LoVo (cell line): Measurements from ENCODE around the gene INSYN2B.

ENCODE experiments used
- DNase-seq: peaks from one replicate; pipeline ENCODE4 v3.0.0-alpha.2; 2016; ENCODE audit warnings: low spot score

INSYN2B gene

DNA sequence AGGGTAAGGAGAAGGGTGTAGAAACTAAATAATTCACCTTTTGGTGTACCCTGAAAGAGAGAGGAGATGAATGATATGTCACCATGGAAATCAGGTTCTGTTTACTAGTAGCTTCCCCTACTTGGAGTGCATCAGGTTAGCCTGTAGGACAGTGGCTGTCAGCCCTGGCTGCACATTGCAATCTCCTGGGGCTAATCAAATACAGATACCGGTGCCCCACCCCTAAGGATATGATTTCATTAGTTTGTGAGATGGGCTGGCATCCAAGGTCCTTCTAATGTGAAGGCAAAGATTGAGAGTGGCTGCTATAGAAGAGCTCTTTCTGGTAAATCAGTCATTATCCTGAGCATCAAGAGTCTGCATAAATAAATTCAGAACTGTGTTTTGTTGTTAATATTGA, 47.2 kb downstream of the INSYN2B start:
- DNase-seq, result no peak

DNA sequence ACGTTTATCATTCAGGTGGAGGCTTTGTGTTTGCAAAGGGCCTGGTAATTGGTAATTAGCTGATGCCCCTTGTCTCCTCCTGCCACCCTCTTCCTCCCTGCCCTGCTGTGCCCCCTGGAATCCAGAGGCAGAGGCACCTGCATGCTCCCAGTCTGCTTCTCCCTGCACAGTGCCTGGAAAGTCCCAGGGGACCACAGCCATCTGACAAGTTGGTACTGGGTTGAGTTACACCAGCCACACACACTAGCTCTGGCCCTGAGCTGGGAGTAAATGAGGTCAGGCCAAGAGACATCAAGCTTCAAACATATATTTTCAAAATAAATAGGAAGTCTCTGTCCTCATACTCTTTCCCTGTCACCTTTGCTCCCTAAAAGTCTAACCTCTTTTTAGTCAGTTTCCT, 56.3 kb downstream of the INSYN2B start:
- no peak for DNase-seq

GRCh38 chr5:169922474-169922873, 57.8 kb downstream of the INSYN2B start:
- no peak for DNase-seq

DNA sequence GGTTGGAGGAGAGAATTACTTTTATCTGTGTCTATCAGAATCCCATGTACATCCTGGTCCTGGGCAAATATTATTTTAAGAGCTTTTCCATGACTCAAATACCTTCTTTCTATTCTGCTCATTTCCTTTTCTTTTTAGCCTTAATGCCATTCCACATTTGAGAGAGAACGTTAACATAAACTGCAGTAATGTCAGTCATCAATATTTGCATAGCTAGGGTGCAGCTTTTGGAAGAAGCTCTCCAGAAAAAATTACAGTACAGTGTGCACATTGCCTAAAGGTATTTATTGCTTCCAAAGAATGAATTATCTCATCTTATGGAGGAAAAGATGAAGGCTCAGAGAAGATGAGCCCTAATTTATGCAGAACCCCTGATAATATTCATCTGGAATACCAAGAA, 58.3 kb downstream of the INSYN2B start:
- DNase-seq, result no peak

DNA sequence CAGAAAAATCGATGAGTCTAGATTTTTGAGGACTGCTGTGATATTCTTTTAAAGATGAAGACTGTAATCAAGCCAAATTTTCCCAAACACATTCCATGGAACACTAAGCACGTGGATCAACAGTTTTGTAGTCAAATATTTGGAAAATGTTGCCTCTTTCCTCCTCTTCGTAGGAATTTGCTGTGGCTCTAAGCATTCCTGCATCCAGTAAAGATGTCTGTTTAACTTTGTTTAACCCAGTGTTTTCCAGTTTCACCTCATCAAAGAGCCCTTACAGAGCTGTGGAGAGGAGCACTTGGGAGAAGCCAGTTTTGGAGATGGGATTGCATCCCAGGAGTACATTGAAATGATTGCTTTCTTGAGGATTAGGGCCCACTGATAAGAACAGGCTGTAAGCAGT, 58.9 kb downstream of the INSYN2B start:
- DNase-seq, result no peak

DNA sequence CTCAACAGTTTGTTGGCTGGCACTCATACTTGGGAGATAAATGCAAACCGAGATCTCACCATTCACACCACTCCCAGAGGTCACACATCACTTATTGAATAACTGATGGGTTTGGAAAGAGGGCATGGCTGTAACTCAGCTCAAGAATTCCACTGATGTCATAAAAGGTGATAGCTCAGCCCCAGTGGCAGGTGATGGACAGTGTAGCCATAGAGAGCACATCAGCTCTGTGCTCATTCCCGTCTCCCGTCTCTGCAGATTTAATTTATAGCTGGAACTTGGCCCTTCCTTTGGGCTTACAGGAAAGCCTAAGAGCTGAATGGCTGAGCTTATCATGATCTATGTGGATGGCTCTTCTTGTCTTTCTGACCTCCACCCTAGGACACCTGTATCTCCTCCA, 59.8 kb downstream of the INSYN2B start:
- no peak for DNase-seq

- DNase-seq, result no peak
These were observed 62.1 kb downstream of the INSYN2B start for GRCh38 chr5:169918228-169918627.

- no peak for DNase-seq
These were observed 62.8 kb downstream of the INSYN2B start for GRCh38 chr5:169917500-169917899.

GRCh38 chr5:169914766-169915165, 65.5 kb downstream of the INSYN2B start:
- DNase-seq, result no peak

GRCh38 chr5:169913479-169913878, 66.8 kb downstream of the INSYN2B start:
- no peak for DNase-seq

GRCh38 chr5:169911448-169912212, 68.7 kb downstream of the INSYN2B start:
- no peak for DNase-seq

DNA sequence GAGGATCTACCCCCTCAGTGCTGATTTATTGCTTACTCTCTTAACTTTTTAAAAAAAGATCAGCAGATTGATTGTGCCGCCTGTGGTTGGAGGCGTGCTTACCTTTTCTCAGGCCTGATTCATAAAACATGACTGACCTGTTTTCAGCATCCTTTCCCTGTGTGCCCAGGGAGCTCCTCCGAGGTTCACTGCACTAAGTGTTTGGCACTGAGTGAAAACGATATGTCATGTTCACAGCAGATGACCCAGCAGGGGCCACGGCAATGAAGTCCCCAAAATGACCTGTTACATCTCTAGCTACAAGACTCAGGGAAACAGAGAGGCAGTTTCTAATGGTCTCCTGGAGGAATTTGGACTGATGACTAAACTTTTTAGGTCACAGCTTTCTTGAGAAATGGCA, 69.9 kb downstream of the INSYN2B start:
- no peak for DNase-seq

DNA sequence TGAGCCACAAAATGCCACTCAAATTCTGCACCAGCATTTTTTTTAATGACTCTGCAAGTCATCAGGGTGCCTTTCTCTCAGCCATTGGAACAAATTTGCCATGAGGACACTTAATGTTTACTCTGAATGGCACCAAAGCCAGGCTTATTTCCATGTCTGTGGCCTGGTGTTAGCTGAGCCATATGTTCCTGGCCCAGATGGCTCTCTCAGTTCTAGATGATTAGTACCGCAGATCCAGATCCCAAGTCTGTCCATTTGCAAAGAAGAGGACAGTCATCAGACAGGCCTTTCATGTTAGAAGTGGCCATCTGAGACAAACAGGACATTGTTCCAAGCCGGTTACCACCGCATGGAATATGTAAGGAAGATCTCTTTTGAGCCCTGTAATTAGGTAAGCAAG, 70.3 kb downstream of the INSYN2B start:
- no peak for DNase-seq

GRCh38 chr5:169908864-169909263, 71.4 kb downstream of the INSYN2B start:
- DNase-seq, result no peak

DNA sequence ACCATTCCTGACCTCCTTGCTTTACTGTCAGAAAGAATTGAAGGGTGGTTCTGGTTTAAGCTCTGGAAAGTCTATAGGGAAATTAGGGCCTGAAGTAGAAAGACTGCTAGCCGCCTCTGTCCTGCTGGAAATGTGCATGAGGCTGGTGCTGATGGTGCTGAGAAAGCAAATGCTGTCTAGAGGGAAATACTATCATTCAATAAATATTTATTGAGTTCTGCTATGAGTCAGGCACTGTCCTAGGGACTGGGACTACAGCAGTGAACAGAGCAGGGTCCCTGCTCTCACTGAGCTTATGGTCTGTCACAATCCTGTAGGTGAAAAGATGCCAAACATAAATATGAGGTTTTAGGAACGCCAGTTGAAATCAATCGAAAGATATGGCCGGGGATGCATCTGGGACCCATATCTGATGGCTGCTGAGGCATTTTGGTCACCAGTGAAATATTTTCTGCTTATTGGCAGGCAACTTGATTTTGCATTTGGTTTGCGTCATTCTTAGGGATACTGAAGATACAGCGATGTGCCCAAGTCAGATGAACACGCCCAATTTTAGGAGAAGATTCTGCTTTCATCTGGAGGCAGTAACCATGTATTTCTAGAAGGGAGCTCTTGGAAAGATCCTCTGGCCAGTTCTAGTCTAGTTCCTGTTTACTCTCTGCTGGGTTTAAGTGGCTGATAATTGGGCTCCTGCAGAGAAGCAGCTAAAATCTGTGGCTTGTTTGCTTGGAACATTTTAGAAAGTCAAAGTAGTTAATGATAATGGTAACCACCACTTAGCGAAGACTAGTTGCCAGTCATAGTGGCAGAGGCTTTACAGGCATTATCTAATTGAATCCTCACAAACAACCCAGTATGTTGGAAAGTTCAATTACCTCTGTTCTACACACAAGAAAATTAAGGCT, 73.3 kb downstream of the INSYN2B start:
- no peak for DNase-seq

DNA sequence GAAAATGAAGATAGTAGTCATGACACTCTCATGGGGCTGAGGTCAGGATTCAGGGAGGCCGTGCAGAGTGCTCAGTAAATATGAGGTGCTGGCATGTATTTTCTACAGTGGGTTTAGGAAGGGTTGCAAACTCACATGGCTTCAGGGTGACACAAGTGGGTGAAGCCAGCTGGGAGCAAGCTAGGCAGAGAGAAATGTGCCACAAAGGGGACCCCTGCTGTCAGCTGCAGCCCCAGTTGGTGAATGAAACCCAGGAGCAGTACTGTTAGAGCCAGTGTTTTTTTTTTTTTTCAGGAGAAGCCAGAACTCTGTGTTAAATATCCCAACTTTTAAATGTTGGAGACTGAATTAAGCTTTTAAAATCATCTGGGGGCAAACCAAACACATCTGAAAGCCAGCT, 75.3 kb downstream of the INSYN2B start:
- DNase-seq, result no peak

GRCh38 chr5:169904508-169904907, 75.8 kb downstream of the INSYN2B start:
- no peak for DNase-seq

DNA sequence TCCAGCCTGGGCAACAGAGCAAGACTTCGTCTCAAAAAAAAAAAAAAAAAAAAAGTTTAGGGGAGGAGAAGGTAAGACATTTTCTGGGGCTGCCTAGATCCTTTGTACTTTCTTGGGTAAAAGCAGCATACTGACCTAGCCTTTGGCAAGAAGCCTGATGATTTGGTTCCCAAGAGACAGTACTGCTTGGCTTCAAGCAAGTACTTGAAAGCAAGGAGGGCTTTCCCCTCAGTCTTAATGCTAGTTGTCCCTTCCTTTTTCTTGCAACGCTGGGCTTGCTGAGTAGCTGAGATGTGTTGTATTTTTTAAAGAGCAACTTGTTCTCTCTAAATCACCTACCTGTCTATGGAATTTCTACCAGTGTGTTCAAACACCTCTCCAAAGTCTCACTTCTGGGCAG, 76.2 kb downstream of the INSYN2B start:
- DNase-seq, result no peak

DNA sequence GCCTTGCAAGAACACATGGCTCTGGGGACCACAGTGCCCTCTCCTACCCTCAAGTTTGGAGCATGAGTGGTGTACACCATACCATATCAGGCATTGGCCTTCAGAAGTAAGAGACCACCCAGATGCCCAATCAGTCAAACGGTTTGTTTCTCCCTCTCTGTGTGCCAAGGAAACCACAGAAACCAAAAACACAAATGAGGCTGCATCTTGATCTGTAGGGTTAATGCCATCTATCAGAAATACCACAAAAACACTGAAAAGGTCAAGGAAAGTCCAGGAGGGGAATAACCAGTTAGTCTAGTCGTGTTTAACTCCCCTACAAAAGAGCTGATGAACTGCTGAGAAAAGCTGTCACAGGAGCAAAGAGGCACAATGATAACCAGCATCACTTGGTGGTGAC, 78.4 kb downstream of the INSYN2B start:
- no peak for DNase-seq

- DNase-seq, result no peak
These were observed 82.8 kb downstream of the INSYN2B start for GRCh38 chr5:169897481-169897880.

DNA sequence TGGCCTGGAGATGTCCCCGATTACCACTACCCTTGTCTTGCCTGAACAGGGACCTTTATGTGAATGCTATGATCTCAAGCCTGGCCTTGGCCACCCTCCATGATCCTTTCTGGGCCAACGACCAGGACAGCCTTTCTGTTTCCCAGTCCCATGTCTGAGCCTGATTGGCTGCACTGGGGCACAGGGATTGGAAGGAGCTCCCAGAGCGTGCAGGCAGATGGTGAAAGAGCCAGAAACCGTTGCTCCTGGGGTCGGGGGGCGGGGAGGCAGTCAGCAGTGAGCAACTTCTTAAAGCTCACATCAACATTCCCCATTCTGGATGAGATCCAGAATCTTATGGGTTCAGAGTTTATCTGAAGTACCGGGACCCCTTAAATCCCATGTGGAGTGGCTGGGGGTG, 84.4 kb downstream of the INSYN2B start:
- no peak for DNase-seq

DNA sequence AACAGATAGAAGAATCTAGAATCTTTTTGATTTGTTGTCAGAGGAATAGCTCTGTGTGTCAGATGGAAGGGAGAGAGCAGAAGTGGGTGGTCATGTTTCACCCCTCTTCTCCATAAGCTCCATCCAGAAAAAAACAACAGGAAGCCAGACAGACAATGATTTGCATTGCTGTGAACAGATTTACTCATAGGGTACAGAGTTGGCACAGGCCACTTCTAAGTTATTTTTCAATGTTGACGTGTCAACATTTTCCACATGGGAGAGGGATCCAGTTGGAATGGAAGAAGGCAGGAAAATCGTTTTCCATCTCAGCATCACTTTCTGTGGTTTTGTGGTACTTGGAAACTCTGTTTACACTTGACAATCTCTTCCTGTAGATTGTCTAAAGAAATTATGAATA, 86.7 kb downstream of the INSYN2B start:
- no peak for DNase-seq

GRCh38 chr5:169893010-169893409, 87.3 kb downstream of the INSYN2B start:
- DNase-seq, result no peak
